Measurements from ENCODE around the gene ZNF521.

GRCh38 chr18:25283781-25284180, 68.2 kb downstream of the ZNF521 start:
- no peak for TF ChIP-seq E2F1 (CRISPR knock-in tag; IDR thresholded peaks at IDR 0.05)
- TF ChIP-seq THRA (CRISPR knock-in tag; IDR thresholded peaks at IDR 0.05; ENCODE audit: borderline replicate concordance), result no peak
- no peak for TF ChIP-seq GTF2F1 (IDR thresholded peaks at IDR 0.05; ENCODE audit: low read length)
- no peak for TF ChIP-seq CTCF (CRISPR knock-in tag; IDR thresholded peaks at IDR 0.05)
- TF ChIP-seq NONO (IDR thresholded peaks at IDR 0.05), result no peak
- no peak for TF ChIP-seq NONO (CRISPR knock-in tag; conservative IDR thresholded peaks at IDR 0.05)
- no peak for TF ChIP-seq FLYWCH1 (CRISPR knock-in tag; IDR thresholded peaks at IDR 0.05)
- no peak for TF ChIP-seq ZMYM3 (CRISPR knock-in tag; IDR thresholded peaks at IDR 0.05)
- TF ChIP-seq ZMAT5 (CRISPR knock-in tag; IDR thresholded peaks at IDR 0.05; ENCODE audit: borderline replicate concordance, low read depth), result no peak
- no peak for TF ChIP-seq DNMT1 (CRISPR knock-in tag; IDR thresholded peaks at IDR 0.05)
- TF ChIP-seq POLR2A (IDR thresholded peaks at IDR 0.05; ENCODE audit: insufficient read depth in 1 of 2, low read depth in 2 of 2, low read length in 2 of 2), result no peak
- no peak for TF ChIP-seq ARNTL (CRISPR knock-in tag; IDR thresholded peaks at IDR 0.05)
